MCF 10A (cell line): ENCODE data around the gene GDF7. TPM values are rescaled to one million over a fixed set of nuclear protein-coding genes. Genes with fewer than 3 reads are reported as not detected.
A peak's percentile ranks its signal among the peaks of the same experiment; 100 is the strongest.

Source experiments
- Bru-seq: library from RNA; stranded (reverse); fragments of 400-500 nt; gene quantifications from one replicate; lab custom pipeline; 2021; lab: Mats Ljungman, UMichigan
- BruChase-seq, 2 experiments: library from RNA; stranded (reverse); fragments of 400-500 nt; gene quantifications; one replicate each; lab custom pipeline; 2021; lab: Mats Ljungman, UMichigan
- BruUV-seq: library from RNA; stranded (reverse); fragments of 400-500 nt; replicated peaks from 2 replicates; lab custom pipeline; 2021; lab: Mats Ljungman, UMichigan
- CTCF ChIA-PET: fragments of 300-600 bp; sonication (Branson Sonifier 250); formaldehyde crosslinking; extraction: SDS; loops from one replicate; lab custom pipeline; 2021; ENCODE audit warnings: antibody characterized with exemption, inconsistent platforms; lab: Yijun Ruan, JAX
- POLR2A ChIA-PET: fragments of 300-600, 350-650 bp; sonication (Branson Sonifier 250); formaldehyde crosslinking; extraction: SDS; loops from one replicate; lab custom pipeline; 2020; ENCODE audit warnings: antibody characterized with exemption, inconsistent platforms; lab: Yijun Ruan, JAX
- DNase-seq: peaks from one replicate; pipeline ENCODE4 v3.0.0-alpha.2; 2018; ENCODE audit not compliant: unreplicated experiment
- H3K27ac Mint-ChIP-seq: one replicate; pipeline ENCODE4 v1.8.0; 2022; ENCODE audit warnings: mild to moderate bottlenecking, low read depth, mixed read lengths; ENCODE audit not compliant: unreplicated experiment
- H3K27me3 Mint-ChIP-seq: one replicate; pipeline ENCODE4 v1.8.0; 2022; ENCODE audit warnings: mixed read lengths; ENCODE audit not compliant: insufficient read depth, unreplicated experiment
- H3K36me3 Mint-ChIP-seq: one replicate; pipeline ENCODE4 v1.8.0; 2022; ENCODE audit warnings: mild to moderate bottlenecking, moderate library complexity, mixed read lengths; ENCODE audit not compliant: insufficient read depth, unreplicated experiment
- H3K4me1 Mint-ChIP-seq: one replicate; pipeline ENCODE4 v1.8.0; 2022; ENCODE audit warnings: mixed read lengths; ENCODE audit not compliant: insufficient read depth, unreplicated experiment
- H3K4me3 Mint-ChIP-seq: one replicate; pipeline ENCODE4 v1.8.0; 2022; ENCODE audit warnings: mild to moderate bottlenecking, moderate library complexity, mixed read lengths; ENCODE audit not compliant: unreplicated experiment
- H3K9me3 Mint-ChIP-seq: one replicate; pipeline ENCODE4 v1.8.0; 2022; ENCODE audit warnings: mixed read lengths; ENCODE audit not compliant: unreplicated experiment
- CTCF ChIP-seq: fragments of 200-600 bp; IDR thresholded peaks from one replicate; pipeline ENCODE4 v1.8.0; 2022; ENCODE audit warnings: antibody characterized with exemption, mild to moderate bottlenecking; ENCODE audit not compliant: unreplicated experiment
- intact Hi-C: fragments of 100-400 bp; cut with micrococcal nuclease; formaldehyde crosslinking; loops from 2 replicates; pipeline ENCODE4 v1.14.1; 2022
- long read RNA-seq: library from polyadenylated mRNA; stranded (forward); transcript quantifications from one replicate; pipeline ENCODE4 v2.0.0, GENCODE V29; 2022
- total RNA-seq: library from RNA; stranded (reverse); gene quantifications from 2 replicates; pipeline ENCODE4 v1.2.3, GENCODE V29; 2022

The GDF7 gene
- total RNA-seq (not detected in 2 replicates), Bru-seq, nascent RNA (not detected), BruChase-seq, experiment 1, labeled RNA remaining after a 6-hour chase (not detected), BruChase-seq, experiment 2, labeled RNA remaining after a 2-hour chase (not detected)
- long read RNA-seq: 0 reads

GRCh38 chr2:20666304-20667150 is at the start of gene GDF7:
TSS of gene GDF7 (plus strand) at chr2:20667144. CDS start at chr2:20667240, 96 bp downstream.
- CTCF ChIA-PET: interaction anchor here (0.7 to 8.0 kb wide), 5 partner anchors 8 to 363 kb away, joined by 3 to 127 read pairs (median 4); no protein-coding TSS in a partner anchor
- no peaks in the 10 kb centered on the region for H3K4me1 Mint-ChIP-seq
- peaks cover 6% of the 10 kb centered on the region for H3K36me3 Mint-ChIP-seq
- POLR2A ChIA-PET: no interaction called here
- TF ChIP-seq CTCF: no peak
- intact Hi-C loops: no loop called here
- H3K4me3 Mint-ChIP-seq: no peak within 1 kb of the TSS
- no TSS peak for BruUV-seq
- no peak within 1 kb of the TSS for H3K27ac Mint-ChIP-seq
- peaks cover 32% of the 10 kb centered on the region for H3K27me3 Mint-ChIP-seq
- DNase-seq: no peak
- H3K9me3 Mint-ChIP-seq: no peaks in the 10 kb centered on the region

GRCh38 chr2:20617892-20618467 is 49.0 kb upstream of the GDF7 start:
- Mint-ChIP-seq H3K9me3 (no peaks in the 10 kb centered on the region), H3K4me1 (peaks cover 33% of the 10 kb centered on the region), H3K27me3 (no peaks in the 10 kb centered on the region), H3K27ac (peak overlapping the region; percentile 78), H3K4me3 (peak overlapping the region; percentile 31), H3K36me3 (peaks cover 11% of the 10 kb centered on the region)
- TF ChIP-seq CTCF: peak; percentile 18
- ChIA-PET CTCF (interaction anchor here (0.6 to 4.9 kb wide), 21 partner anchors 9 to 326 kb away, joined by 3 to 27 read pairs (median 5); no protein-coding TSS in a partner anchor), POLR2A (interaction anchor here (0.6 to 2.9 kb wide), 11 partner anchors 12 to 393 kb away, joined by 3 to 9 read pairs (median 3); partner anchors contain the start of genes HS1BP3, RHOB and SDC1)
- no TSS peak for BruUV-seq
- intact Hi-C loops: loop anchor here (1.0 to 5.0 kb wide), 3 partner anchors 16 to 166 kb away; no protein-coding TSS in a partner anchor
- peak; percentile 99 for DNase-seq

- Mint-ChIP-seq H3K9me3 (no peaks in the 10 kb centered on the region), H3K4me3 (no peak overlapping the region), H3K4me1 (peaks cover 33% of the 10 kb centered on the region), H3K27me3 (no peaks in the 10 kb centered on the region), H3K36me3 (peaks cover 11% of the 10 kb centered on the region), H3K27ac (peak overlapping the region; percentile 78)
- DNase-seq: peak; percentile 75
- ChIA-PET POLR2A (interaction anchor here (0.6 to 2.9 kb wide), 11 partner anchors 12 to 394 kb away, joined by 3 to 9 read pairs (median 4); partner anchors contain the start of genes HS1BP3, RHOB and SDC1), CTCF (interaction anchor here (0.6 to 4.9 kb wide), 15 partner anchors 11 to 327 kb away, joined by 3 to 27 read pairs (median 6); no protein-coding TSS in a partner anchor)
- no peak for TF ChIP-seq CTCF
- BruUV-seq: no TSS peak
- intact Hi-C loops: loop anchor here (1.0 to 5.0 kb wide), 3 partner anchors 16 to 166 kb away; no protein-coding TSS in a partner anchor
Observed at GRCh38 chr2:20618468-20618885, 48.5 kb upstream of the GDF7 start.
